Activated naive CD4-positive, alpha-beta T cell treated with anti-CD3 and anti-CD28 coated beads, Interleukin-2, amount 10 ng/mL, durations not matched to agents 7 days and 5 days (primary cell): Measurements from ENCODE around the gene CPT1B.

Experiments used
- CTCF ChIA-PET: fragments of 350-600 bp; sonication (Branson Sonifier 250); formaldehyde crosslinking; loops from one replicate; lab custom pipeline; 2021; ENCODE audit warnings: antibody characterized with exemption; lab: Charles Lee
- DNase-seq: peaks from one replicate; pipeline ENCODE4 v3.0.0-alpha.2; 2020
- H3K27ac Mint-ChIP-seq: one replicate; pipeline ENCODE4 v1.8.0; 2021; ENCODE audit warnings: mild to moderate bottlenecking, moderate library complexity, mixed read lengths
- H3K27me3 Mint-ChIP-seq: one replicate; pipeline ENCODE4 v1.8.0; 2021; ENCODE audit warnings: mild to moderate bottlenecking, mixed read lengths
- H3K36me3 Mint-ChIP-seq: one replicate; pipeline ENCODE4 v1.8.0; 2021; ENCODE audit warnings: mixed read lengths
- H3K4me1 Mint-ChIP-seq: one replicate; pipeline ENCODE4 v1.8.0; 2021; ENCODE audit warnings: mixed read lengths
- H3K4me3 Mint-ChIP-seq: one replicate; pipeline ENCODE4 v1.8.0; 2021; ENCODE audit warnings: mild to moderate bottlenecking, moderate library complexity, mixed read lengths
- H3K9me3 Mint-ChIP-seq: one replicate; pipeline ENCODE4 v1.8.0; 2021; ENCODE audit warnings: mixed read lengths

The CPT1B gene

GRCh38 chr22:50585238-50585637, 7.0 kb upstream of the CPT1B start:
- H3K4me1 Mint-ChIP-seq = peaks cover 25% of the 10 kb centered on the region
- H3K4me3 Mint-ChIP-seq = no peak overlapping the region
- H3K9me3 Mint-ChIP-seq = no peaks in the 10 kb centered on the region
- DNase-seq = peak; percentile 8
- H3K27ac Mint-ChIP-seq = no peak overlapping the region
- peaks cover under 1% of the 10 kb centered on the region for H3K27me3 Mint-ChIP-seq
- CTCF ChIA-PET = no interaction called here
- H3K36me3 Mint-ChIP-seq = peaks cover 10% of the 10 kb centered on the region

GRCh38 chr22:50584106-50585096, 6.2 kb upstream of the CPT1B start:
- no peaks in the 10 kb centered on the region for H3K9me3 Mint-ChIP-seq
- H3K36me3 Mint-ChIP-seq = peaks cover 18% of the 10 kb centered on the region
- peaks cover 31% of the 10 kb centered on the region for H3K4me1 Mint-ChIP-seq
- no peak overlapping the region for H3K27ac Mint-ChIP-seq
- H3K27me3 Mint-ChIP-seq = no peaks in the 10 kb centered on the region
- CTCF ChIA-PET = no interaction called here
- peak overlapping the region; percentile 84 for H3K4me3 Mint-ChIP-seq
- no peak for DNase-seq

- Mint-ChIP-seq H3K4me3 (peak overlapping the region; percentile 84), H3K4me1 (peaks cover 33% of the 10 kb centered on the region), H3K9me3 (no peaks in the 10 kb centered on the region), H3K27me3 (no peaks in the 10 kb centered on the region), H3K36me3 (peaks cover 19% of the 10 kb centered on the region), H3K27ac (peak overlapping the region; percentile 15)
- no peak for DNase-seq
- CTCF ChIA-PET = interaction anchor here (0.7 kb wide), 1 partner anchor 58 kb away, joined by 4 read pairs; the partner anchor contains the start of gene SCO2
Measured at GRCh38 chr22:50583294-50583861, 5.2 kb upstream of the CPT1B start.

GRCh38 chr22:50582493-50583293, 4.5 kb upstream of the CPT1B start, which contains the start of gene CHKB:
TSS of gene CHKB (minus strand) at chr22:50582849. CDS start at chr22:50582781, 68 bp downstream.
- H3K27ac Mint-ChIP-seq = peak within 1 kb of the TSS; percentile 96
- CTCF ChIA-PET = interaction anchor here (0.6 to 0.7 kb wide), 2 partner anchors 57 kb away, joined by 3 to 4 read pairs; partner anchors contain the start of gene SCO2
- DNase-seq = peak; percentile 99
- H3K4me1 Mint-ChIP-seq = peaks cover 35% of the 10 kb centered on the region
- peaks cover 19% of the 10 kb centered on the region for H3K36me3 Mint-ChIP-seq
- H3K27me3 Mint-ChIP-seq = no peaks in the 10 kb centered on the region
- no peaks in the 10 kb centered on the region for H3K9me3 Mint-ChIP-seq
- H3K4me3 Mint-ChIP-seq = peak within 1 kb of the TSS; percentile 84

GRCh38 chr22:50581950-50582492, 3.8 kb upstream of the CPT1B start:
- Mint-ChIP-seq H3K27me3 (no peaks in the 10 kb centered on the region), H3K4me3 (peak overlapping the region; percentile 84), H3K36me3 (peaks cover 22% of the 10 kb centered on the region)

GRCh38 chr22:50581031-50581949, 3.1 kb upstream of the CPT1B start:
- Mint-ChIP-seq H3K36me3 (peaks cover 22% of the 10 kb centered on the region), H3K4me3 (peak overlapping the region; percentile 84), H3K27me3 (no peaks in the 10 kb centered on the region), H3K9me3 (no peaks in the 10 kb centered on the region), H3K27ac (peak overlapping the region; percentile 96), H3K4me1 (peaks cover 48% of the 10 kb centered on the region)
- CTCF ChIA-PET = interaction anchor here (0.6 to 1.2 kb wide), 2 partner anchors 16 to 52 kb away, joined by 3 read pairs; no protein-coding TSS in a partner anchor
- DNase-seq = no peak

More at GRCh38 chr22:50581950-50582492, 3.8 kb upstream of the CPT1B start:
- CTCF ChIA-PET = interaction anchor here (0.6 to 1.2 kb wide), 2 partner anchors 17 to 57 kb away, joined by 3 read pairs; partner anchors contain the start of gene SCO2
- H3K27ac Mint-ChIP-seq = peak overlapping the region; percentile 96
- H3K9me3 Mint-ChIP-seq = no peaks in the 10 kb centered on the region
- peaks cover 42% of the 10 kb centered on the region for H3K4me1 Mint-ChIP-seq
- DNase-seq = no peak

- CTCF ChIA-PET = no interaction called here
- H3K4me3 Mint-ChIP-seq = no peak overlapping the region
- H3K9me3 Mint-ChIP-seq = no peaks in the 10 kb centered on the region
- H3K4me1 Mint-ChIP-seq = peaks cover 48% of the 10 kb centered on the region
- H3K27me3 Mint-ChIP-seq = no peaks in the 10 kb centered on the region
- H3K27ac Mint-ChIP-seq = peak overlapping the region; percentile 74
- H3K36me3 Mint-ChIP-seq = peaks cover 22% of the 10 kb centered on the region
- no peak for DNase-seq
Measured at GRCh38 chr22:50579752-50580151, 1.5 kb upstream of the CPT1B start.

- Mint-ChIP-seq H3K27ac (peak overlapping the region; percentile 68), H3K27me3 (no peaks in the 10 kb centered on the region), H3K36me3 (peaks cover 25% of the 10 kb centered on the region), H3K4me1 (peaks cover 45% of the 10 kb centered on the region), H3K9me3 (no peaks in the 10 kb centered on the region), H3K4me3 (no peak overlapping the region)
- CTCF ChIA-PET = interaction anchor here (1.1 kb wide), 1 partner anchor 16 kb away, joined by 3 read pairs; the partner anchor contains the start of gene SYCE3
- no peak for DNase-seq
Measured at GRCh38 chr22:50578776-50579310, 616 bp upstream of the CPT1B start.

GRCh38 chr22:50577697-50577986, 585 bp downstream of the CPT1B start:
- Mint-ChIP-seq H3K9me3 (no peaks in the 10 kb centered on the region), H3K27me3 (no peaks in the 10 kb centered on the region), H3K4me3 (peak overlapping the region; percentile 44), H3K36me3 (peaks cover 25% of the 10 kb centered on the region), H3K27ac (peak overlapping the region; percentile 76), H3K4me1 (peaks cover 39% of the 10 kb centered on the region)
- CTCF ChIA-PET = interaction anchor here (2.0 to 3.5 kb wide), 2 partner anchors 15 to 43 kb away, joined by 6 to 10 read pairs; partner anchors contain the start of gene SYCE3
- DNase-seq = no peak

- Mint-ChIP-seq H3K27me3 (no peaks in the 10 kb centered on the region), H3K36me3 (peaks cover 25% of the 10 kb centered on the region), H3K4me3 (peak overlapping the region; percentile 44), H3K27ac (peak overlapping the region; percentile 76), H3K4me1 (peaks cover 39% of the 10 kb centered on the region), H3K9me3 (no peaks in the 10 kb centered on the region)
- peak; percentile 44 for DNase-seq
- CTCF ChIA-PET = interaction anchor here (0.6 to 3.5 kb wide), 3 partner anchors 14 to 254 kb away, joined by 4 to 10 read pairs (median 6); partner anchors contain the start of gene SYCE3
Measured at GRCh38 chr22:50576806-50577696, 1.2 kb downstream of the CPT1B start.

GRCh38 chr22:50576070-50576469, 2.2 kb downstream of the CPT1B start:
- Mint-ChIP-seq H3K4me3 (no peak overlapping the region), H3K9me3 (no peaks in the 10 kb centered on the region), H3K27ac (no peak overlapping the region), H3K4me1 (peaks cover 30% of the 10 kb centered on the region), H3K27me3 (no peaks in the 10 kb centered on the region), H3K36me3 (peaks cover 20% of the 10 kb centered on the region)
- CTCF ChIA-PET = interaction anchor here (0.6 to 3.5 kb wide), 4 partner anchors 13 to 253 kb away, joined by 3 to 10 read pairs (median 5); partner anchors contain the start of gene SYCE3
- DNase-seq = no peak
